Stomach (tissue), 4 donors: Measurements from ENCODE around the gene COL4A1.

ENCODE experiments used
- EP300 ChIP-seq: sonication (generic); formaldehyde crosslinking; IDR thresholded peaks from one replicate; pipeline ENCODE4 v1.6.1; 2017; ENCODE audit warnings: antibody characterized with exemption
- POLR2AphosphoS5 ChIP-seq, 3 donors: sonication (generic); formaldehyde crosslinking; IDR thresholded peaks; one replicate each; pipeline ENCODE4 v1.6.1; 2016; ENCODE audit warnings: antibody characterized with exemption in 3 of 3
- TF ChIP-seq, protein P1 (sequence below), 7 experiments: fragments of 450-650 bp in 4 of 7; fragments of 200-600 bp in 3 of 7; sonication (generic) in 3 of 7; IDR thresholded peaks; one replicate each; pipeline ENCODE4 v1.5.1; 2016 to 2019; ENCODE audit warnings: antibody characterized with exemption in 7 of 7, control low read depth in 2 of 7, mild to moderate bottlenecking in 1 of 7

DNA sequence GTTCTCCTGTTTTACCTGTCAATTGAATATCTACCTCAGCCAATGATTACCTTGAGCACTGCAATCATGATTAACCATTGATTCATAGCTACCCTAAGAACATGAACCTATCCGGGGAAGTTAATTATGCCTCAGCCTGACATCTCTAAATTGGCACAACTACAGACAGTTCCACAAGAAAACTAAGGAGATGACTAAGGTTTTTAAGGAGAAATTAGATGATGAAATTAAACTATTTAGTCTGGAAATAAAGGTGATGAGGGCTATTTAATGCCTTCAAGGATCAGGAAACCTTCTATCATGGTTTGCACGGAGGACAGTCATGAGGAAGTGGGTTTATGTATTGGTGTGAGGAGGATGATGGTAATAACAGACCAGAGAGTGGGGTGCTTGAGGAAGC is 203.4 kb downstream of the COL4A1 start:
- TF ChIP-seq, protein P1, sequence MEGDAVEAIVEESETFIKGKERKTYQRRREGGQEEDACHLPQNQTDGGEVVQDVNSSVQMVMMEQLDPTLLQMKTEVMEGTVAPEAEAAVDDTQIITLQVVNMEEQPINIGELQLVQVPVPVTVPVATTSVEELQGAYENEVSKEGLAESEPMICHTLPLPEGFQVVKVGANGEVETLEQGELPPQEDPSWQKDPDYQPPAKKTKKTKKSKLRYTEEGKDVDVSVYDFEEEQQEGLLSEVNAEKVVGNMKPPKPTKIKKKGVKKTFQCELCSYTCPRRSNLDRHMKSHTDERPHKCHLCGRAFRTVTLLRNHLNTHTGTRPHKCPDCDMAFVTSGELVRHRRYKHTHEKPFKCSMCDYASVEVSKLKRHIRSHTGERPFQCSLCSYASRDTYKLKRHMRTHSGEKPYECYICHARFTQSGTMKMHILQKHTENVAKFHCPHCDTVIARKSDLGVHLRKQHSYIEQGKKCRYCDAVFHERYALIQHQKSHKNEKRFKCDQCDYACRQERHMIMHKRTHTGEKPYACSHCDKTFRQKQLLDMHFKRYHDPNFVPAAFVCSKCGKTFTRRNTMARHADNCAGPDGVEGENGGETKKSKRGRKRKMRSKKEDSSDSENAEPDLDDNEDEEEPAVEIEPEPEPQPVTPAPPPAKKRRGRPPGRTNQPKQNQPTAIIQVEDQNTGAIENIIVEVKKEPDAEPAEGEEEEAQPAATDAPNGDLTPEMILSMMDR (IDR thresholded peaks at IDR 0.05): no peak
- TF ChIP-seq POLR2AphosphoS5 (IDR thresholded peaks at IDR 0.05) (no peak), EP300 (no peak)
